Memory B cell (primary cell): Measurements from ENCODE around the gene ADAP1.
A peak's percentile ranks its signal among the peaks of the same experiment; 100 is the strongest.
"Not testable (repeated sequence)": the region's sequence is repeated elsewhere in the genome, so short reads cannot be mapped to it uniquely, and the experiment has no call there.

Source experiments
- ATAC-seq: fragments of 150-1000 bp; cut with Tn5 transposase; 2 replicates; pipeline ENCODE4 v1.10.0; 2021; ENCODE audit warnings: low read depth, mild to moderate bottlenecking, moderate library complexity
- DNase-seq, 2 donors: peaks; one replicate each; pipeline ENCODE4 v3.0.0; 2022; ENCODE audit warnings: low spot score in 2 of 2
- H3K27ac Mint-ChIP-seq: one replicate; pipeline ENCODE4 v1.8.0; 2022; ENCODE audit warnings: mild to moderate bottlenecking, moderate library complexity, mixed read lengths
- H3K27me3 Mint-ChIP-seq: one replicate; pipeline ENCODE4 v1.8.0; 2022; ENCODE audit warnings: mixed read lengths
- H3K36me3 Mint-ChIP-seq: one replicate; pipeline ENCODE4 v1.8.0; 2022; ENCODE audit warnings: mild to moderate bottlenecking, mixed read lengths
- H3K4me1 Mint-ChIP-seq: one replicate; pipeline ENCODE4 v1.8.0; 2022; ENCODE audit warnings: mixed read lengths
- H3K4me3 Mint-ChIP-seq: one replicate; pipeline ENCODE4 v1.8.0; 2022; ENCODE audit warnings: mild to moderate bottlenecking, moderate library complexity, mixed read lengths
- H3K9me3 Mint-ChIP-seq: one replicate; pipeline ENCODE4 v1.8.0; 2022; ENCODE audit warnings: mixed read lengths

The ADAP1 gene

DNA sequence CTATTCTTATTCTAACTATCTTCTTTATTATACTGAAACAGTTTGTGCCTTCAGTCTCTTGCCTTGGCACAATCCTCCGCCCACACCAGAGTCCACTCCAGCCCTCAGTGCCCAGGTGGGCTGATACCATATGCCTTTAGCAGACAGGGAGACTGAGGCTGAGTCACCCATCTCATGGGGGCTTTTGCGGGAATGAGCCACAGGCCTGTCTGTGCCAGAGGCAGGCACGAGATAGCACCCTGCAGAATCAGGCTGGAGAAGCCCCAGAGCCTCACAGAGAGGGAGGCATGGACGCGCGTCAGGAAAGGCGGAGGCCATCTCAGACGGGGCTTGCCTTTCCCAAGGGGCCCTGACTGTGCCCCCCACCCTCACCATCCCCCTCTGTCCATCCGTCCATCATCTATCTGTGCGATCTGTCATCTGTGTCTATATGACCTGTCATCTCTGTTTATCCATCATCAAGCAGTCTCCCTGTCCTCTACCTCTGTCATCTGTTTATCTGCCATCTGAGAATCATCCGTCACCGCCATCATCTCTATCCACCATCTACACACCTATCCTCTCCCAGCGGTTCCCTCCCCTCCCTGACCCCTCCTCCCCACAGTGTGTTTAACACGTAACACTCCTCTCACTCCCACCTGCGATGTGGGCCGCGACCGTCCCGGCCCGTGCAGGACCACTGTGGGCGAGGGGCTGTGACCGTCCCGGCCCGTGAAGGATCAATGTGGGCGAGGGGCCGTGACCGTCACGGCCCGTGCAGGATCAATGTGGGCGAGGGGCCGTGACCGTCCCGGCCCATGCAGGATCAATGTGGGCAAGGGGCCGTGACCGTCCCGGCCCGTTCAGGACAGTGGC lies 7.3 kb upstream of the ADAP1 start:
- Mint-ChIP-seq H3K27ac (no peak overlapping the region), H3K27me3 (peaks cover 7% of the 10 kb centered on the region), H3K9me3 (no peaks in the 10 kb centered on the region), H3K4me1 (peaks cover 26% of the 10 kb centered on the region), H3K36me3 (no peaks in the 10 kb centered on the region), H3K4me3 (no peak overlapping the region)
- DNase-seq, result no peak
- ATAC-seq, result no peak

DNA sequence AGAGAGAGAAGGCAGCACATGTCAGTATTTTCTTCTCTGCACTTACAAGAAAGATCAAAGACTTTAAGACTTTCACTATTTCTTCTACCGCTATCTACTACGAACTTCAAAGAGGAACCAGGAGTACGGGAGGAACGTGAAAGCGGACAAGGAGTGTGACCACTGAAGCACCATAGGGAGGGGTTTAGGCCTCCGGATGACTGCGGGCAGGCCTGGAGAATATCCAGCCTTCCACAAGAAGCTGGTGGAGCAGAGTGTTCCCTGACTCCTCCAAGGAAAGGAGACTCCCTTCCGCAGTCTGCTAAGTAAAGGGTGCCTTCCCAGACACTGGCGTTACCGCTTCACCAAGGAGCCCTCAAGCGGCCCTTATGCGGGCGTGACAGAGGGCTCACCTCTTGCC lies 6.5 kb upstream of the ADAP1 start:
- not testable (repeated sequence) for H3K9me3 Mint-ChIP-seq, H3K27ac Mint-ChIP-seq, ATAC-seq

DNA sequence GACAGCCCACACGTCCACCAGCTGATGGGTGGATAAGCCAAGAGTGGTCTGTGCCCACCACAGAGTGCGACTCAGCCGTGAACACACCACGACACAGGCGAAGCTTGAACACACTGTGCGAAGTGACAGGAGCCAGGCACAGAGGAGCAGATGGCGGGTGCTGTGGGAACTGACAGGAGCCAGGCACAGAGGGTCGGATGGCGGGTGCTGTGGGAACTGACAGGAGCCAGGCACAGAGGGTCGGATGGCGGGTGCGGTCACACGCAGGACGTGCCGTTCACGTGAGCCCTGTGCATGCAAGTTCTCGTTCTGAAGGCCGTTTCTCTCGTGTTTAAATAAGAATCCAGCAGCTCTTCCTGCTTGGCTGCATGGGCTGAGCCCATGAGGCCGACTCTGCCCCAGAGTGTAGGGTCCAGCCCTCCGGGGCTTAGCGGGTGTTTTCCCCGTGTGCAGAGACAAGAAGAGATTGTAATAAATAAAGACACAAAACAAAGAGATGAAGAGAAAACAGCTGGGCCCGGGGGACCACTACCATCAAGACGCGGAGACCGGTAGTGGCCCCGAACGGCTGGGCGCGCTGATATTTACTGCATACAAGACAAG lies 5.9 kb upstream of the ADAP1 start:
- Mint-ChIP-seq H3K9me3 (no peaks in the 10 kb centered on the region), H3K36me3 (no peaks in the 10 kb centered on the region), H3K4me1 (peaks cover 20% of the 10 kb centered on the region), H3K27me3 (peaks cover 9% of the 10 kb centered on the region), H3K4me3 (no peak overlapping the region), H3K27ac (no peak overlapping the region)
- no peak for DNase-seq
- no peak for ATAC-seq

More for the DNA sequence above, 6.5 kb upstream of the ADAP1 start:
- DNase-seq, H3K36me3 Mint-ChIP-seq, H3K4me3 Mint-ChIP-seq, H3K27me3 Mint-ChIP-seq: not testable (repeated sequence)
- H3K4me1 Mint-ChIP-seq, result peaks cover 23% of the 10 kb centered on the region

DNA sequence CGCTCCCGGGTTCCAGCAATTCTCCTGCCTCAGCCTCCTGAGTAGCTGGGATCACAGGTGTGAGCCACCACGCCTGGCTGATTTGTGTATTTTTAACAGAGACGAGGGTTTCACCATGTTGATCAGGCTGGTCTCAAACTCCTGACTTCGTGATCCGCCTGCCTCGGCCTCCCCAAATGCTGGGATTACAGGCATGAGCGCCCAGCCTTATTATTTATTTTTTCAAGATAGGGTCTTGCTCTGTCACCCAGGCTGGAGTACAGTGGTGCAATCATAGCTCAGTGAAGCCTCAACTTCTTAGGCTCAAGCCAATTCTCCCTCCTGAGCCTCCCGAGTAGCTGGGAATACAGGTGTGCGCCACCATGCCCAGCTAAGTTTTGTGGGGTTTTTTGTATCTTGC lies 5.3 kb upstream of the ADAP1 start:
- H3K27ac Mint-ChIP-seq, ATAC-seq, DNase-seq, H3K36me3 Mint-ChIP-seq, H3K27me3 Mint-ChIP-seq, H3K4me3 Mint-ChIP-seq, H3K9me3 Mint-ChIP-seq: not testable (repeated sequence)
- H3K4me1 Mint-ChIP-seq, result peaks cover 18% of the 10 kb centered on the region

DNA sequence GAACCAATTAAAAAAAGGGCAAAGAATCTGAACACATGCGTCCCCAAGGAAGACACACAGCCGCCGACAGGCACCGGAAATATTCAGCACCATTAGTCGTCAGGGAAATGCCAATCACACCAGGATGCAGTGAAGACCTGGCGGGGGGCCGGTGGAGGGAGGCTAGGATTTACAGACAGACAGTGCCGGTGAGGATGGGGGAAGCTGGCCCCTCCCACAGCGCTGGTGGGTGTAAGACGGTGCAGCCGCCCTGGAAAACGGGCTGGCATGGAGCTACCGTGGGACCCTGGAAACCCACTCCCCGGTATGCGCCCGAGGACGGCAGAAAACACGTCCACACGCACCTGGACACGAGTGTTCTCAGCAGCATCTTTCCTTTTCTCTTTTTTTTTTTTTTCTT lies 4.8 kb upstream of the ADAP1 start:
- Mint-ChIP-seq H3K4me1 (peaks cover 18% of the 10 kb centered on the region), H3K4me3 (no peak overlapping the region), H3K9me3 (no peaks in the 10 kb centered on the region), H3K27me3 (peaks cover 9% of the 10 kb centered on the region), H3K36me3 (no peaks in the 10 kb centered on the region), H3K27ac (no peak overlapping the region)
- ATAC-seq, result no peak
- DNase-seq, result no peak

DNA sequence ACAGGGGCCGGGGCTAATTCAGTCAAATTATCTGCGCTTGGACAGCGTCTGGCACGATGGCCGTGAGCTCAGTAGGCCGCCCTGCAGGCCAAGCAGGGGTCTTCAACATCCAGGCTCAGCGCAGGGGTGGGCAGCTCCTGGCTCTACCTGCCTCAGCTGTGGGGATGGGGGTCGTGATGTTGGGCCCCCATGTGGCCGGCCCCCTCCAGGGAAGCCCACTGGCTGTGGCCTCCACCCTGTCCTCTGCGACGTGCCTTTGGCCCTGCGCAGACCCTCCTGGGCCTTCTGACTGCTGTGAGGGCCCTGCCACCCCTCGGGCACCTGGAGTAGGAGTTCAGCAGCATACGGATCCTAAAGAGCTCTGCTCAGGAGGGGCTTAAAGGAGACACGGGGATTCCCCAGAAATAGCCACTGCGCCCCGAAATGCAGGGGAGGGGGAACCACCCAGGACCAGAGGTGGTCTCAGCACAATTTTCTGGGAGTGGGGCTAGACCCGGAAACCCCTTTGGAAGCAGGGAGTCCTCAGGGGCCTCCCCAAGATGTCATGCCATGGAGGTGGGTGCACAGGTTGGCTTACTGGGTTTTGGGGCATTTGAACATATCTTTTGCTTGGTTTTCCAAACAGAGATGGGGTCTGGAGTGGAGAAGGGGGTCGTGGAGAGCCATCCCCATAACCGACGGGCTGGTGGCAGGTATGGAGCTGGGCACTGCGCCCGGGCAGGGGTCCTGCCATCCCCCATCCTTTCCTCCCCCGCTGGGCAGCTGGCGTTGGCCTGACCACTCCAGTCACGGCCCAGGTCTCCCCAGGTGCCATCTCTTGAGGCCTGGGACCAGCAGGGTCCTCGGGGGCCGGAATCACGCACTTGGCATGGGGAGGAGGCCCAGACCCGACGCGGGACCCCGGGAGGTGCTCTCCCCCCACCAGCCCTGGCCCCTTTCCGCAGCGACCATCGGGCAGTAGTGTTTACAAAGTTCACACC lies 4.0 kb upstream of the ADAP1 start:
- DNase-seq, result no peak
- peaks cover 9% of the 10 kb centered on the region for H3K27me3 Mint-ChIP-seq
- peaks cover 14% of the 10 kb centered on the region for H3K4me1 Mint-ChIP-seq
- H3K9me3 Mint-ChIP-seq, result no peaks in the 10 kb centered on the region
- ATAC-seq, result no peak
- no peak overlapping the region for H3K4me3 Mint-ChIP-seq
- H3K36me3 Mint-ChIP-seq, result no peaks in the 10 kb centered on the region
- H3K27ac Mint-ChIP-seq, result no peak overlapping the region

DNA sequence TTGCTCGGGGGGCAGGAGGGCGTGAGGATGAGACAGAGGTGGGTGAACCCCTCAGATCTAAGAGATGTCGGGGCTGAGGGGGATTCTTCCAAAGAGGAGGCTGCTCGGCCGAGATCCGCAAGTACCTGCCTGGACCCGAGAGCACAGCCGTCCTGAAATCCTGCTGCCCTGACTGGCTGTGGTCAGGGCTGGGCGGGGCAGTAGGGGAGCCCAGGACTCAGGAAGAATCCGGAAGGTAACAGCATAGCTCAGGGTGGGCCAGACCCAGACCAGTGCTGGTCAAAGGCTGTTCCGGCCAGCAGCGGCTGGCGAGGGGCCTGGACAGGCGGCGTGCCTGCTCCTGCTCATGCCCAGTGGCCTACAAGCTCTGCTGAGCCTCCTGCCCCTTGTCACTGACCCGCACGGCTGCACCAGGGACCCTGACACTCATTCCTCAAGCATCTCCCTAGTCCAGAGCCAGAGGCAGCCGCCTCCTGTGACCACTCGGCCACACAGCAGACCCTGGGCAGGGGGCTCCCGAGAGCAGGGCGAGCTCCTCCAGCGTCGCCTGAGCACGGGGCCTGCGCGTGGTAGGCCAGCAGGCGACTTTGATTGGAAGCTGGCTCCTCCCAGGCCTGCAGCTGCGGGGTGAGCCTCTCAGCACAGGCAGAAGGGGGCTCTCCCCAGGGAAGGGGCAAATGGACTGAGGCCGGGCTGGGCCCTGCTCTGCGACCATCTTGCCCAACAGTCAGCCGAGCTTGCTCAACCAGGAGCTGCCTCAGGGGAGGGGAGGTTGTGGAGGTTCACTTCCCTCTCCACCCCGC lies 3.1 kb upstream of the ADAP1 start:
- Mint-ChIP-seq H3K36me3 (no peaks in the 10 kb centered on the region), H3K9me3 (no peaks in the 10 kb centered on the region)

DNA sequence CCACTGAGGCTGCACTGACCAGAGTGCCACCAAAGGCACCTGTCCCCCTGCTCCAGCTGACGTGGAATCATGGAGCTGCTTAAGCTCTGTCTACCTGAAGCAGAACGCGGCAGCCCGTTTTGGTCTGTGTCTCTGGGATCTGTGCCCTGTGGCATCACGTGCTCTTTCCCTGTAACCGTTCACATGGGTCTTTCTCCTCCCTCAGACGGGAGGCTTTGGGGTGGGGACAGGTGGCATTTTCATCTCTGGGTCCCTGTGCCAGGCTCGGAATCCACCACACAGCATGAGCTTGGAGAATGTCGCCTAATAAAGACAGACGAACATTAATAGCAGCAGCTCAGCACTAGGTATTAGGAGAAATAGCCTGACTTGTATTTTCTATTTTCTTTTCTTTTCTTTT lies 1.6 kb upstream of the ADAP1 start:
- H3K27me3 Mint-ChIP-seq, result peaks cover 4% of the 10 kb centered on the region
- ATAC-seq (no peak), DNase-seq (no peak)
- H3K27ac Mint-ChIP-seq, result no peak overlapping the region
- peak overlapping the region; percentile 78 for H3K4me3 Mint-ChIP-seq
- peaks cover 5% of the 10 kb centered on the region for H3K4me1 Mint-ChIP-seq
- no peaks in the 10 kb centered on the region for H3K36me3 Mint-ChIP-seq
- no peaks in the 10 kb centered on the region for H3K9me3 Mint-ChIP-seq

More for the DNA sequence above, 3.1 kb upstream of the ADAP1 start:
- H3K27me3 Mint-ChIP-seq, result peaks cover 9% of the 10 kb centered on the region
- no peak for DNase-seq
- H3K27ac Mint-ChIP-seq, result no peak overlapping the region
- H3K4me1 Mint-ChIP-seq, result peaks cover 8% of the 10 kb centered on the region
- H3K4me3 Mint-ChIP-seq, result no peak overlapping the region
- no peak for ATAC-seq

DNA sequence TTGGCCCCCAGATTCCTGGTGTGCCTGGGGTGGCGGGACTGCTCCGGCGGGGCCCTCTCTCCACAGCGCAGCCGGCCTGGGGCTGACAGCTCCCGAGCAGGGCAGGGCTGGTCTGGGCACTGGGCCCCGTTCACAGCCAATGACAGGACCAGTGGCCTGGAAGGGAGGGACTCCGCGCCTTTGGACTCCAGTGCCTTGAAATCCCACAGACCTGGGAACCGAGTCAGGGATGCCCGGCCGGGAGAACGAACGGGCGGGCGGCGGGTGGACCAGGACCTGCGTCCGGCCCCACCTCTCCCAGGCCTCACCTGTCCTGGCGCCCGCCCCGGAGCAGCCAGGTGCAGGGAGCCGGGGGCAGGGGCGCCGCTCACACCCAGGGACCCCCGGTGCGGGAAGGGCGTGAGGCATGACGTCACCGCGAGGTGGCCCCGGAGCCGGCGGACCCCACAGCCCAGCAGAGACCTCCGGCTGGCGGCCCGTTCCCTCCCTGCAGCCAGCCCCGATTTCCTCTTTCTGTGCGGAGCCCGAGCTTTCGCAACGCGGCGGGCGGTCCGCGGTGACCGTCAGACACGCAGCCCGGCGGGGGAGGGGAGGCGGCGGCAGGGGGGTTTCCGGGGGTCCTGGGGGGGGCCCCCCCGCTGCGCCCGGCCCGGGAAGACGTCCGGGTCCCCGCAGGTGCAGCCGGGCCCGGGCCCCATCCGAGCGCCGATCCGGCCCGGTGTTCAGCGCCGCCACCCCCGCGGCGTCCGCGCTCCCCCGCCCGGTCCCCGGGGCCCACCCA lies 743 bp downstream of the ADAP1 start:
- ATAC-seq (peak; percentile 14), DNase-seq (no peak)
- peak overlapping the region; percentile 47 for H3K4me3 Mint-ChIP-seq
- peaks cover 19% of the 10 kb centered on the region for H3K4me1 Mint-ChIP-seq
- no peaks in the 10 kb centered on the region for H3K9me3 Mint-ChIP-seq
- H3K36me3 Mint-ChIP-seq, result no peaks in the 10 kb centered on the region
- no peak overlapping the region for H3K27ac Mint-ChIP-seq
- peaks cover 2% of the 10 kb centered on the region for H3K27me3 Mint-ChIP-seq

DNA sequence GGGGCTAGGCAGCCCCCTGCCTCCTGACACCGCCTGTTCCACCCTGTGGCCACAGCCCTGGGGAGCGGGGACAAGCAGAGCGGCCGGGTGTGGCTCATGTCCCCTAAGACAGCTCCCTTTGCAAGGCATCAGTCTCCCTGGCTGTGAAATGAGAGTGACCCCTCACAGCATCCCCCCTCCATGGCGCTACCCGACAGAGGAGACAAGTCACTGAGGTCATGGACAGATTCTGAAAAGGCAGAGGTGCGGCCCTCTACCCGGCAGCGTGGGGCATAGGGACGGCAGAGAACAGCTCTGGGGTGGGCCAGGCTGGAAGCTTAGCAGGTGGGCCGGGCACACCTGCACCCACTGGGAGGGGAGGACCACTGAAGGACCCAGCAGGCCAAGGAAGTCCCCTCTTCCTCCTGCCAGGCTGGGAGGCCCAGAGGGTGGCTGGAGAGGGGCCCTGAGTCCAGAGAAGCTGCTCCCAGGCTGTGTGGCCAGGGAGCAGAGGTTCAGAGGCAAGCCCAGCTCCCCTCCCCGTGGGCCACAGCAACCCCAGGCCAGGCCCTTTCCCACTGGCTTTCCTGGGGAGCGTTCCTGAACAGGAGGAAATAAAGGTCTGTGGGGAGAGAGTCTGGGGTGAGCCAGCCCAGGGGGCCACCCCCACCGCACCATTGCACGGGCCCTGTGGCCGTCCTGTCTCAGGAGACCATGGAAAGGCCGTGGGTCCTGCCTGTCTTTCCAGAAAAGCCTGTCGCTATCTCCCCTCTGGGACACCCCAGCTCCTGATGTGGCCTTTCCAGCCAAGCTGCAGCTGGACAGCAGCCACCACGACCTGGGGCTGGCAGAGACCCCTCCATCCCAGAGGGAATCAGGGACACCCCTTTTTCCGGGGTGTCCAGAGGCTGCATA lies 1.7 kb downstream of the ADAP1 start:
- ATAC-seq (no peak), DNase-seq (no peak)
- Mint-ChIP-seq H3K4me1 (peaks cover 22% of the 10 kb centered on the region), H3K27ac (no peak overlapping the region), H3K27me3 (peaks cover 4% of the 10 kb centered on the region), H3K4me3 (peak overlapping the region; percentile 58), H3K9me3 (no peaks in the 10 kb centered on the region), H3K36me3 (no peaks in the 10 kb centered on the region)

DNA sequence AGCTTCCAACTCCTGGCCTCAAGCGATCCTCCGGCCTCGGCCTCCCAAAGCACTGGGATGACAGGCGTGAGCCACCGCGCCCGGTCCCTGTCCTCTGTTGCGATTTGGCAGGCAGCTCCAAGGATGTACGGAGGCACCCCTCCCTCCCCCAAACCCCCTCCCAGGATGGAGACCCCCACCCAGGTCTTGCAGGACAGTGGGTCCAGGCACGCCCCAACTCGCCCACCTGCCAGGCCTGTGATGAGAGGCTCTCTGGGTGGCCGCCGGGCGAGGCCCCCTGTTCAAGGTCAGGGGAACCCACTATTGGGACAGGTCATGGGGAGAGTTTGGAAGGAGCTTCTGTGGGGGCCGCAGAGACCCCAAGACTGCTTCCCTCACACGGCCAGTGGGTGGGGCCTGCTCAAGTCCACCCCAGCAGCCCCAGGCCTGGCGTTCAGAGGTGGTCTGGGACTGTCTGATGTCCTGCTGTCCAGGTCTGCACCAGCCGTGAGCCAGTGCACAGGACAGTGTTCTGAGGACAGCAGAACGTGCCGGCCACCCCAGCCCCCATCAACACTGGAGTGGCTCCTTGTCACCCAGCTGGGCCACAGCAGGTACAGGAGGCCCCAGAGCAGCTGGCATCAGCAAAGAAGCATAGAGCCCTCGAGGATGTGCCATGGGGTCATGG lies 2.5 kb downstream of the ADAP1 start:
- Mint-ChIP-seq H3K4me3 (peak overlapping the region; percentile 58), H3K27ac (no peak overlapping the region), H3K9me3 (no peaks in the 10 kb centered on the region), H3K4me1 (peaks cover 18% of the 10 kb centered on the region), H3K27me3 (peaks cover 4% of the 10 kb centered on the region), H3K36me3 (no peaks in the 10 kb centered on the region)
- ATAC-seq, result no peak
- DNase-seq, result no peak
